Measurements from ENCODE around the gene CDK2.

DNA sequence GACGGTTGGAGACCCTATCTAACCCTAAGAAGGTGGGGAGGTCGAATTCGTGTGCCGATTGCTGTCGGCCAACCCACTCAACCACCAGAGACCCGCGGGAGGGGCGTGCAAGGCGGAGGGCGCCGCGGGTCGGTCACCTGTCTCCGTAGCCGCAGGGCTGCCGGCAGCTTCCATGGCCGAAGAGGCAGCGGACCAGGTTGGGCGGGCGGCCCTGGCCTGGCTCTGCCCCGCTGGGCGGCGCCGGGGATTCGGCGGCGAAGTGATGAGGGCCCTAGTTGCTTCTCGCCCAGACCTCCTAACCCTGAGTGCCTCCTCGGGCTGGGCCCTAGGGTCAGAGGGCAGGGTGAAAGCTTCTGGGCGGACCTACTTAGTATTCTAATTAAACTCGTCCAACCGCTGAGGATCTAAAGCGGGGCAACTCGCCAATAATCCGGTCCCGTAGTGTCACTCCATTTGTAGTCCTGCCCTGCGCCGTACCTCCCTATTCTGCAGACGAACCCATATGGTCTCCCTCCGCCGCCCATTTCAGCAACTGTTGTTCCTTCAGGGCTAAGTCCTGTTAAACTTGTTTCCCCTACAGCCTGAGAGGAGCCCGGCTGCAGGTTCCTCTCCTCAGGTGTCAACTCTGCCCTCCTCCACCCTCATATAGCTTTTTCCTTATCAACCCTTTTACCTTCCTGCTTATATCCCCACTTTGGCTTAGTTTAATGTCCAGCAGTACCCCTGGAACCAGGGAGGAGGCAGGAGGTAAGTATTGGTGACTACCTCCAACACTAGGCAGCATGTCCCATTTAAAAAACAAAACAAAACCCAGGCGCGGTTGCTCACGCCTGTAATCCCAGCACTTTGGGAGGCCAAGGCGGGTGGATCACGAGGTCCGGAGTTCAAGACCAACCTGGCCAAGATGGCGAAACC lies 38.8 kb upstream of the CDK2 start, which contains the start of gene PYM1:
- TF ChIP-seq, protein P1, sequence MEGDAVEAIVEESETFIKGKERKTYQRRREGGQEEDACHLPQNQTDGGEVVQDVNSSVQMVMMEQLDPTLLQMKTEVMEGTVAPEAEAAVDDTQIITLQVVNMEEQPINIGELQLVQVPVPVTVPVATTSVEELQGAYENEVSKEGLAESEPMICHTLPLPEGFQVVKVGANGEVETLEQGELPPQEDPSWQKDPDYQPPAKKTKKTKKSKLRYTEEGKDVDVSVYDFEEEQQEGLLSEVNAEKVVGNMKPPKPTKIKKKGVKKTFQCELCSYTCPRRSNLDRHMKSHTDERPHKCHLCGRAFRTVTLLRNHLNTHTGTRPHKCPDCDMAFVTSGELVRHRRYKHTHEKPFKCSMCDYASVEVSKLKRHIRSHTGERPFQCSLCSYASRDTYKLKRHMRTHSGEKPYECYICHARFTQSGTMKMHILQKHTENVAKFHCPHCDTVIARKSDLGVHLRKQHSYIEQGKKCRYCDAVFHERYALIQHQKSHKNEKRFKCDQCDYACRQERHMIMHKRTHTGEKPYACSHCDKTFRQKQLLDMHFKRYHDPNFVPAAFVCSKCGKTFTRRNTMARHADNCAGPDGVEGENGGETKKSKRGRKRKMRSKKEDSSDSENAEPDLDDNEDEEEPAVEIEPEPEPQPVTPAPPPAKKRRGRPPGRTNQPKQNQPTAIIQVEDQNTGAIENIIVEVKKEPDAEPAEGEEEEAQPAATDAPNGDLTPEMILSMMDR (IDR thresholded peaks at IDR 0.05): no peak
- no peak for TF ChIP-seq ZFX (IDR thresholded peaks at IDR 0.05; ENCODE audit: borderline replicate concordance)

Data from 22Rv1 (cell line).